Stimulated activated CD8-positive, alpha-beta memory T cell treated with anti-CD3 and anti-CD28 coated beads, Interleukin-7, amount 100 ng/mL, for 1 hour (primary cell): ENCODE results near the gene OR6A2.

ENCODE experiments used
- DNase-seq, 2 donors: peaks; one replicate each; pipeline ENCODE4 v3.0.0-alpha.2; 2020; ENCODE audit warnings: low read depth in 2 of 2

The OR6A2 gene

GRCh38 chr11:6757373-6757967 lies 42.0 kb downstream of the OR6A2 start:
- DNase-seq = peak; percentile 27 to 35

GRCh38 chr11:6755953-6756347 lies 43.5 kb downstream of the OR6A2 start:
- no peak for DNase-seq

GRCh38 chr11:6755303-6755952 lies 44.1 kb downstream of the OR6A2 start:
- no peak for DNase-seq

GRCh38 chr11:6747097-6747668 lies 52.3 kb downstream of the OR6A2 start:
- no peak for DNase-seq

- DNase-seq = no peak
These were observed 52.9 kb downstream of the OR6A2 start for GRCh38 chr11:6746626-6747025.

- no peak for DNase-seq
These were observed 53.3 kb downstream of the OR6A2 start for GRCh38 chr11:6746086-6746618.

- no peak for DNase-seq
These were observed 53.9 kb downstream of the OR6A2 start for GRCh38 chr11:6745465-6746015.

- no peak for DNase-seq
These were observed 54.5 kb downstream of the OR6A2 start for GRCh38 chr11:6745018-6745417.

- no peak for DNase-seq
These were observed 57.2 kb downstream of the OR6A2 start for GRCh38 chr11:6742260-6742659.
